GM12865 (cell line): Measurements from ENCODE around the gene SUPT5H.

Source experiments
- DNase-seq: peaks from one replicate; pipeline ENCODE4 v3.0.0; 2010; ENCODE audit warnings: low read depth
- H3K4me3 ChIP-seq: 2 replicates; pipeline ENCODE4 v1.5.1; 2011; ENCODE audit warnings: mild to moderate bottlenecking, low read depth, low read length, control low read depth
- TF ChIP-seq, protein P1 (sequence below): IDR thresholded peaks from 2 replicates; pipeline ENCODE4 v1.5.1; 2011; ENCODE audit warnings: low read length, control low read depth, low read depth, inconsistent platforms; ENCODE audit not compliant: insufficient read depth; ENCODE audit errors: missing control alignments

Gene SUPT5H

GRCh38 chr19:39499932-39500331 is 54.5 kb downstream of the SUPT5H start:
- no peak for DNase-seq
- no peak overlapping the region for H3K4me3 ChIP-seq
- TF ChIP-seq, protein P1, sequence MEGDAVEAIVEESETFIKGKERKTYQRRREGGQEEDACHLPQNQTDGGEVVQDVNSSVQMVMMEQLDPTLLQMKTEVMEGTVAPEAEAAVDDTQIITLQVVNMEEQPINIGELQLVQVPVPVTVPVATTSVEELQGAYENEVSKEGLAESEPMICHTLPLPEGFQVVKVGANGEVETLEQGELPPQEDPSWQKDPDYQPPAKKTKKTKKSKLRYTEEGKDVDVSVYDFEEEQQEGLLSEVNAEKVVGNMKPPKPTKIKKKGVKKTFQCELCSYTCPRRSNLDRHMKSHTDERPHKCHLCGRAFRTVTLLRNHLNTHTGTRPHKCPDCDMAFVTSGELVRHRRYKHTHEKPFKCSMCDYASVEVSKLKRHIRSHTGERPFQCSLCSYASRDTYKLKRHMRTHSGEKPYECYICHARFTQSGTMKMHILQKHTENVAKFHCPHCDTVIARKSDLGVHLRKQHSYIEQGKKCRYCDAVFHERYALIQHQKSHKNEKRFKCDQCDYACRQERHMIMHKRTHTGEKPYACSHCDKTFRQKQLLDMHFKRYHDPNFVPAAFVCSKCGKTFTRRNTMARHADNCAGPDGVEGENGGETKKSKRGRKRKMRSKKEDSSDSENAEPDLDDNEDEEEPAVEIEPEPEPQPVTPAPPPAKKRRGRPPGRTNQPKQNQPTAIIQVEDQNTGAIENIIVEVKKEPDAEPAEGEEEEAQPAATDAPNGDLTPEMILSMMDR: no peak

- TF ChIP-seq, protein P1: no peak
- no peak overlapping the region for H3K4me3 ChIP-seq
Measured at GRCh38 chr19:39500543-39500942, 55.2 kb downstream of the SUPT5H start.

GRCh38 chr19:39501340-39501739 is 56.0 kb downstream of the SUPT5H start:
- TF ChIP-seq, protein P1: no peak
- H3K4me3 ChIP-seq: no peak overlapping the region
- no peak for DNase-seq

More at GRCh38 chr19:39500543-39500942, 55.2 kb downstream of the SUPT5H start:
- DNase-seq: no peak

DNA sequence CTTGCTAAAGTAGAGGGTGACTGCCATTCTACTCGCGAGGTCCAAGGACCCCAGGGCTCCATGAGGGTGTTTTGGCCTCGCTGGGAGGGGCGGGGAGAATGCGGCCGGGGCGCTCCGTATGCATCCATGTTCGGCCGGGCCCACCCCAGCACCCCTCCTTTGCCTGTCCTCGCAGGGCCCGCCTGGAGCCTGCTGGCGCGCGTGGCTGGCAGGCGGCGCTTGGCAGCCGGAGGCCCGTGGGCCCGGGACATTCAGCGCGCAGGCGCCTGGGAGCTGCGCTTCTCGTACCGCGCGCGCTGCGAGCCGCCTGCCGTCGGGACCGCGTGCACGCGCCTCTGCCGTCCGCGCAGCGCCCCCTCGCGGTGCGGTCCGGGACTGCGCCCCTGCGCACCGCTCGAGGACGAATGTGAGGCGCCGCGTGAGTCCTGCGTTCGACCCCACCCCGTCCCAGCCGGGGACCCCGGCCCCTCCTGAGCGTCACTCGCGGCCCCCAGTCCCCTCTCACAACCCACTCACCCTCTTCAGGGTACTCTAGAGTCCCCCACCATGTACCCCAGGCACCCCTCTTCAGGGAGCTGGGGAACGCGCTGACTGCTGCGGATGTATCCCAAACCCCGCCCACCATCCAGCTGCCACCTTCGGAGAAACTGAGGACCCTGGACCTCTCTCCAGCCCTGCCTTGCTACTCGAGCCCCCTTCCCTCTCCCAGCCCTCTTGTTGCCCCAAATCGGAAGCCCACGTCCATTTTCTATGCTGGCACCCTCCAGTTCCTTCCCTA is 57.4 kb downstream of the SUPT5H start:
- peak; percentile 85 for DNase-seq
- H3K4me3 ChIP-seq: no peak overlapping the region
- TF ChIP-seq, protein P1: peak; percentile 79

DNA sequence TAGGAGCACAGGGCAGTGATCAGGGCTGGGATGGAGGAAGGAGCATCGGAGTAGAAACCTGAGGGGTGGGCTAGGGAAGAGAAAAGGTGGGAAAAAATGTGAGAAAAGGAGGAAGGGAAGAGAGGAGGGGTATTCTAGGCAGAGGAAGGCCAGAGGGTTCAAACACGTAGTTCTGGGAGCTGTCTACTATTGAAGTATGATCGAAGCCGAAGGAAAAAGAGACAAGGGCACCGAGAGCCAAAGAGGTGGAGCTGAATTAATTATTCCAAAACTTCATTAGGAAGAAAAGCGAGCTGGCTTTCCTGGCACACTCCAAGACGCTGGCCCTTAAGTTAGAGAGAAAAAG is 61.2 kb downstream of the SUPT5H start:
- no peak overlapping the region for H3K4me3 ChIP-seq
- no peak for DNase-seq
- TF ChIP-seq, protein P1: no peak

DNA sequence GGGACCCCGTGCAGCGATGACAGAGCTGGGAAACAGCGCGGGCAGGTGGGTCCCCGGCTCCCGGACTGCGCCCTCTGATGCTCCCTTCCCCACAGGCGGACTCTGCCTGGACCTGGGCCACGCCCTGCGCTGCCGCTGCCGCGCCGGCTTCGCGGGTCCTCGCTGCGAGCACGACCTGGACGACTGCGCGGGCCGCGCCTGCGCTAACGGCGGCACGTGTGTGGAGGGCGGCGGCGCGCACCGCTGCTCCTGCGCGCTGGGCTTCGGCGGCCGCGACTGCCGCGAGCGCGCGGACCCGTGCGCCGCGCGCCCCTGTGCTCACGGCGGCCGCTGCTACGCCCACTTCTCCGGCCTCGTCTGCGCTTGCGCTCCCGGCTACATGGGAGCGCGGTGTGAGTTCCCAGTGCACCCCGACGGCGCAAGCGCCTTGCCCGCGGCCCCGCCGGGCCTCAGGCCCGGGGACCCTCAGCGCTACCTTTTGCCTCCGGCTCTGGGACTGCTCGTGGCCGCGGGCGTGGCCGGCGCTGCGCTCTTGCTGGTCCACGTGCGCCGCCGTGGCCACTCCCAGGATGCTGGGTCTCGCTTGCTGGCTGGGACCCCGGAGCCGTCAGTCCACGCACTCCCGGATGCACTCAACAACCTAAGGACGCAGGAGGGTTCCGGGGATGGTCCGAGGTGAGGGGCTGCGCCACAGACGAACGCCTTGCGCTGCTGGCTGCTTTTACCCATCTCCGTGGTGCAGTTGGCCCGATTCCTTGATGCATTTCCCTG is 61.7 kb downstream of the SUPT5H start:
- TF ChIP-seq, protein P1: no peak
- DNase-seq: peak; percentile 89
- H3K4me3 ChIP-seq: peak overlapping the region; percentile 42
